Keratinocyte (primary cell): Measurements from ENCODE around the gene TEX101. TPM values are rescaled to one million over a fixed set of nuclear protein-coding genes. Genes with fewer than 3 reads are reported as not detected.
"Not testable (repeated sequence)": the region's sequence is repeated elsewhere in the genome, so short reads cannot be mapped to it uniquely, and the experiment has no call there.

Experiments used
- DNase-seq: peaks from one replicate; pipeline ENCODE4 v3.0.0-alpha.2; 2011; ENCODE audit warnings: low read depth, missing footprints, low spot score
- FAIRE-seq: peaks from 2 replicates; lab custom pipeline; 2011; peaks lifted over from hg19 to GRCh38; lab: Jason Lieb, UNC
- H2AFZ ChIP-seq: 2 replicates; pipeline ENCODE4 v1.6.0; 2012; ENCODE audit warnings: low read length, control low read depth, inconsistent platforms; ENCODE audit not compliant: control insufficient read depth
- H3K27ac ChIP-seq: 2 replicates; pipeline ENCODE4 v1.5.1; 2011; ENCODE audit warnings: low read length; ENCODE audit not compliant: control insufficient read depth, insufficient read depth
- H3K27me3 ChIP-seq: 3 replicates; pipeline ENCODE4 v1.6.0; 2011; ENCODE audit warnings: low read length; ENCODE audit not compliant: control insufficient read depth, insufficient read depth; ENCODE audit errors: extremely low read depth
- H3K36me3 ChIP-seq, 2 experiments: 2 replicates in 1 of 2; 3 replicates in 1 of 2; pipeline ENCODE4 v1.5.1; 2011; ENCODE audit warnings: low read length in 2 of 2, mild to moderate bottlenecking in 1 of 2; ENCODE audit not compliant: control insufficient read depth in 2 of 2, insufficient read depth in 2 of 2; ENCODE audit errors: extremely low read depth in 1 of 2
- H3K4me1 ChIP-seq: 3 replicates; pipeline ENCODE4 v1.5.1; 2011; ENCODE audit warnings: low read length; ENCODE audit not compliant: control insufficient read depth, insufficient read depth; ENCODE audit errors: extremely low read depth
- H3K4me2 ChIP-seq: 3 replicates; pipeline ENCODE4 v1.6.0; 2011; ENCODE audit warnings: low read depth, low read length; ENCODE audit not compliant: control insufficient read depth, insufficient read depth; ENCODE audit errors: extremely low read depth
- H3K4me3 ChIP-seq, 3 experiments: fragments of 200-600 bp in 1 of 3; sonication (generic) in 1 of 3; 2 replicates in 2 of 3; 3 replicates in 1 of 3; pipeline ENCODE4 v1.5.1; 2011 to 2016; ENCODE audit warnings: low read length in 3 of 3, mild to moderate bottlenecking in 3 of 3, control low read depth in 2 of 3, inconsistent platforms in 1 of 3, low read depth in 1 of 3, mixed read lengths in 1 of 3, mixed run types in 1 of 3, moderate library complexity in 1 of 3; ENCODE audit not compliant: control insufficient read depth in 2 of 3, insufficient read depth in 2 of 3; ENCODE audit errors: extremely low read depth in 1 of 3
- H3K79me2 ChIP-seq: 2 replicates; pipeline ENCODE4 v1.6.0; 2012; ENCODE audit warnings: low read length; ENCODE audit not compliant: control insufficient read depth, insufficient read depth
- H3K9ac ChIP-seq: 3 replicates; pipeline ENCODE4 v1.6.0; 2011; ENCODE audit warnings: low read length; ENCODE audit not compliant: control insufficient read depth, insufficient read depth; ENCODE audit errors: extremely low read depth
- H3K9me1 ChIP-seq: 3 replicates; pipeline ENCODE4 v1.6.0; 2011; ENCODE audit warnings: low read length; ENCODE audit not compliant: control insufficient read depth, insufficient read depth; ENCODE audit errors: extremely low read depth
- H3K9me3 ChIP-seq: 2 replicates; pipeline ENCODE4 v1.5.1; 2012; ENCODE audit warnings: low read depth, low read length; ENCODE audit not compliant: control insufficient read depth
- H4K20me1 ChIP-seq: 3 replicates; pipeline ENCODE4 v1.6.0; 2011; ENCODE audit warnings: low read length; ENCODE audit not compliant: control insufficient read depth, insufficient read depth; ENCODE audit errors: extremely low read depth
- CTCF ChIP-seq, 3 experiments: IDR thresholded peaks in 1 of 3; conservative IDR thresholded peaks in 1 of 3; optimal IDR thresholded peaks in 1 of 3; 2 replicates in 2 of 3; 3 replicates in 1 of 3; pipeline versions ENCODE3 to v1.5.1; 2011; ENCODE audit warnings: low read length in 3 of 3, mild to moderate bottlenecking in 3 of 3, moderate library complexity in 2 of 3, control low read depth in 1 of 3, inconsistent platforms in 1 of 3; ENCODE audit not compliant: insufficient read depth in 2 of 3; ENCODE audit errors: extremely low read depth in 1 of 3
- EZH2 ChIP-seq: IDR thresholded peaks from one replicate; pipeline ENCODE4 v1.6.1; 2012; ENCODE audit warnings: inconsistent platforms, mild to moderate bottlenecking, low read length, moderate library complexity
- dilution Hi-C: fragments of 300-500 bp; cut with MboI; formaldehyde crosslinking; loops from one replicate; pipeline ENCODE4 v1.7.0; 2020; ENCODE audit warnings: low sequenced_read_pairs; ENCODE audit not compliant: extremely low pct_ligation_motif_present
- polyA plus RNA-seq, 5 experiments: library from polyadenylated mRNA; depleted of rRNA in 3 of 5; stranded (reverse) in 3 of 5; stranded (forward) in 1 of 5; unstranded in 1 of 5; fragments of >200 nt; gene quantifications; 1 replicate in 1 of 5; 2 replicates in 3 of 5; 3 replicates in 1 of 5; pipeline versions ENCODE4 v1.2.1 to v1.2.3, GENCODE V29; 2011 to 2012; ENCODE audit warnings: missing spikeins in 2 of 5, low read depth in 1 of 5, low replicate concordance in 1 of 5

Gene TEX101
- polyA plus RNA-seq, 1 donor (not counting 4 experiments of a cell fraction or from before 2014, with no cell fraction given), result not detected

- DNase-seq (no peak), FAIRE-seq (no peak)
- Histone ChIP-seq H3K9ac (no peak overlapping the region), H3K36me3 (no peaks in the 10 kb centered on the region), H3K9me1 (no peaks in the 10 kb centered on the region), H3K79me2 (no peaks in the 10 kb centered on the region), H3K9me3 (no peaks in the 10 kb centered on the region), H3K4me3 (no peak overlapping the region), H3K4me2 (no peak overlapping the region), H4K20me1 (no peaks in the 10 kb centered on the region), H2AFZ (no peak overlapping the region), H3K27ac (no peak overlapping the region), H3K4me1 (no peaks in the 10 kb centered on the region), H3K27me3 (peaks cover 12% of the 10 kb centered on the region)
- TF ChIP-seq CTCF (optimal IDR thresholded peaks at IDR 0.05 in 1 of 3, IDR thresholded peaks at IDR 0.05 in 1 of 3, conservative IDR thresholded peaks at IDR 0.05 in 1 of 3; ENCODE audit: extremely low read depth in 1 of 3, insufficient read depth in 2 of 3, low read length in 3 of 3) (no peak), EZH2 (no peak)
- dilution Hi-C loops, result no loop called here
Measured at GRCh38 chr19:43367822-43368221, 46.9 kb upstream of the TEX101 start.

- dilution Hi-C loops, H3K36me3 ChIP-seq, H3K79me2 ChIP-seq, H3K4me1 ChIP-seq, H4K20me1 ChIP-seq, DNase-seq, H3K4me2 ChIP-seq, H3K27me3 ChIP-seq, H2AFZ ChIP-seq, H3K9me1 ChIP-seq, H3K4me3 ChIP-seq, H3K9me3 ChIP-seq, H3K27ac ChIP-seq, H3K9ac ChIP-seq: not testable (repeated sequence)
- FAIRE-seq, result peak; percentile 57
Measured at GRCh38 chr19:43368897-43369296, 45.8 kb upstream of the TEX101 start.

GRCh38 chr19:43371909-43372308 is 42.8 kb upstream of the TEX101 start:
- FAIRE-seq (no peak), DNase-seq (no peak)
- Histone ChIP-seq H3K4me3 (no peak overlapping the region), H3K4me2 (no peak overlapping the region), H3K4me1 (no peaks in the 10 kb centered on the region), H4K20me1 (no peaks in the 10 kb centered on the region), H3K27ac (no peak overlapping the region), H3K36me3 (no peaks in the 10 kb centered on the region), H3K9ac (no peak overlapping the region), H3K79me2 (no peaks in the 10 kb centered on the region), H3K9me1 (no peaks in the 10 kb centered on the region), H3K9me3 (no peaks in the 10 kb centered on the region), H2AFZ (no peak overlapping the region), H3K27me3 (peaks cover 7% of the 10 kb centered on the region)
- dilution Hi-C loops, result no loop called here
- no peak for TF ChIP-seq CTCF (optimal IDR thresholded peaks at IDR 0.05 in 1 of 3, IDR thresholded peaks at IDR 0.05 in 1 of 3, conservative IDR thresholded peaks at IDR 0.05 in 1 of 3; ENCODE audit: extremely low read depth in 1 of 3, insufficient read depth in 2 of 3, low read length in 3 of 3)
- TF ChIP-seq EZH2, result no peak
